Smooth muscle cell (in vitro differentiated cells): ENCODE results near the gene SLC26A1. TPM values are rescaled to one million over a fixed set of nuclear protein-coding genes. Genes with fewer than 3 reads are reported as not detected.

Source experiments
- DNase-seq: peaks from one replicate; lab custom pipeline; 2025; ENCODE audit not compliant: unreplicated experiment; lab: John Stamatoyannopoulos, UW
- H2AFZ ChIP-seq: fragments of 200-600 bp; sonication (generic); 2 replicates; pipeline ENCODE4 v1.6.0; 2016; ENCODE audit warnings: antibody characterized with exemption, low read depth, mild to moderate bottlenecking
- H3F3A ChIP-seq: fragments of 200-600 bp; sonication (generic); 2 replicates; pipeline ENCODE4 v1.6.0; 2017; ENCODE audit warnings: antibody characterized with exemption, low read depth
- H3K27ac ChIP-seq: fragments of 200-600 bp; sonication (generic); 2 replicates; pipeline ENCODE4 v1.5.1; 2016; ENCODE audit warnings: low read depth, mild to moderate bottlenecking
- H3K27me3 ChIP-seq: fragments of 200-600 bp; sonication (generic); 2 replicates; pipeline ENCODE4 v1.6.1; 2016; ENCODE audit warnings: low read depth, mild to moderate bottlenecking
- H3K36me3 ChIP-seq: fragments of 200-600 bp; sonication (generic); 2 replicates; pipeline ENCODE4 v1.5.1; 2016; ENCODE audit warnings: low read depth
- H3K4me1 ChIP-seq: fragments of 200-600 bp; sonication (generic); 2 replicates; pipeline ENCODE4 v1.5.1; 2016; ENCODE audit warnings: low read depth
- H3K4me2 ChIP-seq: fragments of 200-600 bp; sonication (generic); 2 replicates; pipeline ENCODE4 v1.6.0; 2016; ENCODE audit warnings: mild to moderate bottlenecking
- H3K4me3 ChIP-seq: fragments of 200-600 bp; sonication (generic); 2 replicates; pipeline ENCODE4 v1.5.1; 2016; ENCODE audit warnings: mild to moderate bottlenecking
- H3K79me2 ChIP-seq: fragments of 200-600 bp; sonication (generic); 2 replicates; pipeline ENCODE4 v1.6.0; 2016; ENCODE audit warnings: low read depth, mild to moderate bottlenecking
- H3K9ac ChIP-seq: fragments of 200-600 bp; sonication (generic); 2 replicates; pipeline ENCODE4 v1.6.0; 2016; ENCODE audit warnings: low read depth
- H3K9me3 ChIP-seq: fragments of 200-600 bp; sonication (generic); replicated peaks from 2 replicates; pipeline ENCODE4 v1.5.1; 2016; ENCODE audit warnings: low read depth
- H4K20me1 ChIP-seq: fragments of 200-600 bp; sonication (generic); 2 replicates; pipeline ENCODE4 v1.6.0; 2016; ENCODE audit warnings: low read depth
- CTCF ChIP-seq: fragments of 200-600 bp; sonication (generic); IDR thresholded peaks from 2 replicates; pipeline ENCODE4 v1.5.1; 2017; ENCODE audit warnings: borderline replicate concordance, mild to moderate bottlenecking, antibody characterized with exemption; ENCODE audit not compliant: insufficient read depth, poor library complexity, severe bottlenecking
- WGBS: methylation state at CpG from one replicate; pipeline ENCODE4 v1.1.7; 2016; ENCODE audit warnings: low lambda C conversion rate; 5-methylcytosine and 5-hydroxymethylcytosine counted together
- polyA plus RNA-seq: library from polyadenylated mRNA; unstranded; fragments of >200 nt; fragmentation: Nextera tagmentation; extraction: Ambion mirVana; gene quantifications from 2 replicates; pipeline ENCODE4 v1.2.1, GENCODE V29; 2016
- total RNA-seq: library from RNA; depleted of rRNA; stranded (reverse); fragments of >200 nt; gene quantifications from 2 replicates; pipeline ENCODE4 v1.2.3, GENCODE V29; 2014

Gene SLC26A1
- total and polyA plus RNA-seq, 2 experiments from 2014 or later = 0.67 to 1.7 TPM

GRCh38 chr4:1023075-1023640, 30.0 kb upstream of the SLC26A1 start:
- DNase-seq = no peak
- 92% methylated on average over 19 of the region's 20 CpGs for WGBS
- no peak overlapping the region for H2AFZ ChIP-seq
- no peaks in the 10 kb centered on the region for H3K79me2 ChIP-seq
- H4K20me1 ChIP-seq = peaks cover 31% of the 10 kb centered on the region
- H3K4me1 ChIP-seq = peaks cover 14% of the 10 kb centered on the region
- H3K4me2 ChIP-seq = no peak overlapping the region
- no peak overlapping the region for H3K9ac ChIP-seq
- H3K36me3 ChIP-seq = no peaks in the 10 kb centered on the region
- no peaks in the 10 kb centered on the region for H3K27me3 ChIP-seq
- no peaks in the 10 kb centered on the region for H3F3A ChIP-seq
- H3K27ac ChIP-seq = no peak overlapping the region
- H3K4me3 ChIP-seq = no peak overlapping the region
- no peak for TF ChIP-seq CTCF
- H3K9me3 ChIP-seq = no peaks in the 10 kb centered on the region

GRCh38 chr4:1022739-1023066, 29.5 kb upstream of the SLC26A1 start:
- no peak for TF ChIP-seq CTCF
- no peaks in the 10 kb centered on the region for H3K36me3 ChIP-seq
- H3K4me2 ChIP-seq = no peak overlapping the region
- no peak overlapping the region for H3K4me3 ChIP-seq
- 92% methylated on average over 19 of the region's 19 CpGs for WGBS
- no peaks in the 10 kb centered on the region for H3K27me3 ChIP-seq
- DNase-seq = no peak
- H3K4me1 ChIP-seq = peaks cover 14% of the 10 kb centered on the region
- no peaks in the 10 kb centered on the region for H3F3A ChIP-seq
- H3K9ac ChIP-seq = no peak overlapping the region
- H3K9me3 ChIP-seq = no peaks in the 10 kb centered on the region
- H3K27ac ChIP-seq = no peak overlapping the region
- peaks cover 35% of the 10 kb centered on the region for H4K20me1 ChIP-seq
- H3K79me2 ChIP-seq = no peaks in the 10 kb centered on the region
- H2AFZ ChIP-seq = no peak overlapping the region

- H3K9me3 ChIP-seq = no peaks in the 10 kb centered on the region
- DNase-seq = no peak
- no peak overlapping the region for H3K4me3 ChIP-seq
- peaks cover 40% of the 10 kb centered on the region for H4K20me1 ChIP-seq
- H3K4me1 ChIP-seq = peaks cover 14% of the 10 kb centered on the region
- H2AFZ ChIP-seq = no peak overlapping the region
- H3K27ac ChIP-seq = no peak overlapping the region
- no peak for TF ChIP-seq CTCF
- no peaks in the 10 kb centered on the region for H3K27me3 ChIP-seq
- 97% methylated on average over 37 of the region's 46 CpGs for WGBS
- no peaks in the 10 kb centered on the region for H3F3A ChIP-seq
- H3K79me2 ChIP-seq = no peaks in the 10 kb centered on the region
- H3K36me3 ChIP-seq = no peaks in the 10 kb centered on the region
- no peak overlapping the region for H3K4me2 ChIP-seq
- H3K9ac ChIP-seq = no peak overlapping the region
Measured at GRCh38 chr4:1022051-1022738, 29.0 kb upstream of the SLC26A1 start.
